HepG2 (cell line): Measurements from ENCODE around the gene PPP1R9A. TPM values are rescaled to one million over a fixed set of nuclear protein-coding genes. Genes with fewer than 3 reads are reported as not detected.

Experiments used
- CERS6 ChIP-seq: sonication (generic); formaldehyde crosslinking; IDR thresholded peaks from 2 replicates; pipeline ENCODE4 v1.5.0; 2020; ENCODE audit warnings: missing genetic modification reagents
- DRAP1 ChIP-seq: IDR thresholded peaks from 2 replicates; pipeline ENCODE4 v1.6.1; 2016; ENCODE audit warnings: missing genetic modification reagents, missing compliant biosample characterization
- HNRNPK ChIP-seq: fragments of 200-400 bp; formaldehyde crosslinking; IDR thresholded peaks from 2 replicates; pipeline ENCODE4 v1.6.1; 2018; ENCODE audit warnings: low read length, low read depth, moderate library complexity, mild to moderate bottlenecking; ENCODE audit not compliant: poor library complexity, severe bottlenecking
- HOXD1 ChIP-seq: sonication (generic); formaldehyde crosslinking; IDR thresholded peaks from 2 replicates; pipeline ENCODE4 v1.5.0; 2020; ENCODE audit warnings: missing genetic modification reagents
- MIXL1 ChIP-seq: IDR thresholded peaks from 2 replicates; pipeline ENCODE4 v1.6.1; 2016
- NFKB2 ChIP-seq: sonication (generic); formaldehyde crosslinking; IDR thresholded peaks from 2 replicates; pipeline ENCODE4 v1.4.0; 2020; ENCODE audit warnings: missing genetic modification reagents, borderline replicate concordance
- PPARG ChIP-seq: conservative IDR thresholded peaks from 2 replicates; pipeline ENCODE4 v1.6.1; 2016; ENCODE audit warnings: missing biosample characterization, missing genetic modification reagents
- PTBP1 ChIP-seq: fragments of 200-400 bp; formaldehyde crosslinking; IDR thresholded peaks from 2 replicates; pipeline ENCODE4 v1.6.1; 2018; ENCODE audit warnings: low read length, low read depth; ENCODE audit not compliant: poor library complexity, severe bottlenecking
- SIN3A ChIP-seq: IDR thresholded peaks from 2 replicates; pipeline ENCODE4 v1.6.1; 2011; ENCODE audit warnings: low read depth, mild to moderate bottlenecking, control low read depth, low read length, borderline replicate concordance
- SKIL ChIP-seq: sonication (generic); formaldehyde crosslinking; IDR thresholded peaks from 2 replicates; pipeline ENCODE4 v1.8.0; 2022; ENCODE audit warnings: missing genetic modification reagents, mild to moderate bottlenecking, moderate library complexity, borderline replicate concordance
- SMAD3 ChIP-seq: sonication (generic); formaldehyde crosslinking; IDR thresholded peaks from 2 replicates; pipeline ENCODE4 v1.4.0; 2020; ENCODE audit warnings: missing genetic modification reagents
- SP2 ChIP-seq: sonication (generic); formaldehyde crosslinking; IDR thresholded peaks from 2 replicates; pipeline ENCODE4 v1.5.1; 2020; ENCODE audit warnings: mild to moderate bottlenecking, missing genetic modification reagents
- TBX2 ChIP-seq: sonication (generic); formaldehyde crosslinking; IDR thresholded peaks from 2 replicates; pipeline ENCODE4 v1.5.0; 2020; ENCODE audit warnings: missing genetic modification reagents, mild to moderate bottlenecking, borderline replicate concordance
- ZBTB40 ChIP-seq, 2 experiments: fragments of 450-650 bp in 1 of 2; sonication (generic) in 1 of 2; formaldehyde crosslinking in 1 of 2; IDR thresholded peaks; 2 replicates each; pipeline versions ENCODE4 v1.6.1 to v1.8.0; 2016 to 2022; ENCODE audit warnings: antibody characterized with exemption in 1 of 2, mild to moderate bottlenecking in 1 of 2, missing genetic modification reagents in 1 of 2
- ZFY ChIP-seq: sonication (generic); formaldehyde crosslinking; IDR thresholded peaks from 2 replicates; pipeline ENCODE4 v1.4.0; 2020; ENCODE audit warnings: missing genetic modification reagents
- ZNF124 ChIP-seq: sonication (generic); formaldehyde crosslinking; IDR thresholded peaks from 2 replicates; pipeline ENCODE4 v1.4.0; 2020; ENCODE audit warnings: missing genetic modification reagents
- ZNF296 ChIP-seq: sonication (generic); formaldehyde crosslinking; conservative IDR thresholded peaks from 2 replicates; pipeline ENCODE4 v1.5.0; 2020; ENCODE audit warnings: mild to moderate bottlenecking, missing genetic modification reagents
- polyA plus RNA-seq, 8 experiments: library from polyadenylated mRNA; depleted of rRNA in 3 of 8; stranded (reverse) in 7 of 8; unstranded in 1 of 8; fragments of >200 nt; fragmentation: Illumina TruSeq in 4 of 8; extraction: Trizol in 4 of 8; gene quantifications; 2 replicates each; pipeline versions ENCODE4 v1.2.1 to v1.2.3, GENCODE V29; 2011 to 2016; ENCODE audit warnings: low read depth in 4 of 8, missing spikeins in 1 of 8, mixed read lengths in 1 of 8; ENCODE audit not compliant: insufficient read depth in 1 of 8
- total RNA-seq, 5 experiments: library from RNA; depleted of rRNA; stranded (reverse); fragments of >200 nt; fragmentation: Illumina TruSeq; extraction: Trizol; gene quantifications; 2 replicates each; pipeline ENCODE4 v1.2.3, GENCODE V29; 2016; ENCODE audit warnings: low read depth in 1 of 5

PPP1R9A gene
- total and polyA plus RNA-seq, 2 of the 13 experiments (the other 11 are each of a cell fraction or from before 2014, with no cell fraction given) = 11.4 to 31.9 TPM

GRCh38 chr7:95126053-95126709 lies 218.8 kb downstream of the PPP1R9A start (continued):
- TF ChIP-seq ZBTB40 (IDR thresholded peaks at IDR 0.05) = no peak
- TF ChIP-seq ZBTB40 (CRISPR knock-in tag; IDR thresholded peaks at IDR 0.05) = no peak
- TF ChIP-seq ZNF124 = no peak
- TF ChIP-seq HNRNPK = no peak
- TF ChIP-seq SIN3A = no peak
- TF ChIP-seq PPARG (CRISPR knock-in tag) = no peak
- no peak for TF ChIP-seq ZNF296 (CRISPR knock-in tag)
- no peak for TF ChIP-seq NFKB2
- TF ChIP-seq TBX2 (CRISPR knock-in tag) = no peak
- no peak for TF ChIP-seq CERS6 (CRISPR knock-in tag)
- no peak for TF ChIP-seq SP2 (CRISPR knock-in tag)
- no peak for TF ChIP-seq DRAP1
- peak; percentile 68; the same call in 1 of the 2 replicates for TF ChIP-seq SMAD3
- TF ChIP-seq HOXD1 = no peak
- TF ChIP-seq SKIL = no peak
- TF ChIP-seq ZFY (CRISPR knock-in tag) = no peak
- no peak for TF ChIP-seq PTBP1
- TF ChIP-seq MIXL1 (CRISPR knock-in tag) = peak; percentile 44; the same call in 1 of the 2 replicates
